ENCODE data around the gene GGA2.
"Not testable (repeated sequence)": the region's sequence is repeated elsewhere in the genome, so short reads cannot be mapped to it uniquely, and the experiment has no call there.

The GGA2 gene

GRCh38 chr16:23510164-23510914 is at the start of gene GGA2:
GGA2 (minus strand) TSS chr16:23510494; CDS start chr16:23510411, 83 bp downstream.
- peak; percentile 56 to 76 for DNase-seq (ENCODE audit: low read depth in 2 of 2)

GRCh38 chr16:23557779-23558702 is 47.7 kb upstream of the GGA2 start:
- DNase-seq (ENCODE audit: low read depth in 2 of 2) = no peak

GRCh38 chr16:23556881-23557778 is 46.8 kb upstream of the GGA2 start, which contains the start of the genes EARS2 and UBFD1:
EARS2 (minus strand) TSS chr16:23557350; CDS start chr16:23557343, 7 bp downstream.
UBFD1 (plus strand) TSS chr16:23557727; CDS start chr16:23557743, 16 bp downstream.
- peak; percentile 96 for DNase-seq (ENCODE audit: low read depth in 2 of 2)

GRCh38 chr16:23554536-23554935 is 44.2 kb upstream of the GGA2 start:
- no peak for DNase-seq (ENCODE audit: low read depth in 2 of 2)

- no peak for DNase-seq (ENCODE audit: low read depth in 2 of 2)
Observed at GRCh38 chr16:23552161-23552560, 41.9 kb upstream of the GGA2 start.

- DNase-seq (ENCODE audit: low read depth in 2 of 2) = no peak
Observed at GRCh38 chr16:23549938-23550337, 39.6 kb upstream of the GGA2 start.

- DNase-seq (ENCODE audit: low read depth in 2 of 2) = no peak
Observed at GRCh38 chr16:23544436-23544835, 34.1 kb upstream of the GGA2 start.

GRCh38 chr16:23540817-23541178 is 30.5 kb upstream of the GGA2 start:
- not testable (repeated sequence) for DNase-seq (ENCODE audit: low read depth in 2 of 2)

- no peak for DNase-seq (ENCODE audit: low read depth in 2 of 2)
Observed at GRCh38 chr16:23539984-23540816, 29.9 kb upstream of the GGA2 start.

GRCh38 chr16:23538919-23539278 is 28.6 kb upstream of the GGA2 start:
- DNase-seq (ENCODE audit: low read depth in 2 of 2) = no peak

- DNase-seq (ENCODE audit: low read depth in 2 of 2) = no peak
Observed at GRCh38 chr16:23537390-23537789, 27.1 kb upstream of the GGA2 start.

GRCh38 chr16:23535901-23536300 is 25.6 kb upstream of the GGA2 start:
- DNase-seq (ENCODE audit: low read depth in 2 of 2) = no peak

- DNase-seq (ENCODE audit: low read depth in 2 of 2) = no peak
Observed at GRCh38 chr16:23534868-23535860, 24.9 kb upstream of the GGA2 start.

GRCh38 chr16:23532448-23532847 is 22.2 kb upstream of the GGA2 start:
- DNase-seq (ENCODE audit: low read depth in 2 of 2) = no peak

GRCh38 chr16:23530062-23530461 is 19.8 kb upstream of the GGA2 start:
- DNase-seq (ENCODE audit: low read depth in 2 of 2) = no peak

GRCh38 chr16:23528644-23529310 is 18.5 kb upstream of the GGA2 start:
- no peak for DNase-seq (ENCODE audit: low read depth in 2 of 2)

- no peak for DNase-seq (ENCODE audit: low read depth in 2 of 2)
Observed at GRCh38 chr16:23527961-23528643, 17.8 kb upstream of the GGA2 start.

- DNase-seq (ENCODE audit: low read depth in 2 of 2) = no peak
Observed at GRCh38 chr16:23524886-23525285, 14.6 kb upstream of the GGA2 start.

All from stimulated activated CD8-positive, alpha-beta memory T cell treated with anti-CD3 and anti-CD28 coated beads, Interleukin-7, amount 100 ng/mL, for 4 hours (primary cell).